GM12892 (cell line): ENCODE measurements around the gene CENPB. TPM values are rescaled to one million over a fixed set of nuclear protein-coding genes. Genes with fewer than 3 reads are reported as not detected.
"Not testable (repeated sequence)": the region's sequence is repeated elsewhere in the genome, so short reads cannot be mapped to it uniquely, and the experiment has no call there.

Experiments used
- DNase-seq: peaks from one replicate; pipeline ENCODE4 v3.0.0; 2011; ENCODE audit not compliant: insufficient read length
- FAIRE-seq: peaks from 2 replicates; lab custom pipeline; 2011; peaks lifted over from hg19 to GRCh38; lab: Jason Lieb, UNC
- POLR2A ChIP-seq: IDR thresholded peaks from 2 replicates; pipeline ENCODE4 v1.6.1; 2011; ENCODE audit warnings: low read depth, low read length, control low read depth
- POLR2AphosphoS5 ChIP-seq: IDR thresholded peaks from 2 replicates; pipeline ENCODE4 v1.6.1; 2011; ENCODE audit warnings: low read depth, low read length, control low read depth
- TAF1 ChIP-seq: IDR thresholded peaks from 2 replicates; pipeline ENCODE4 v1.6.1; 2011; ENCODE audit warnings: low read depth, mild to moderate bottlenecking, control low read depth, low read length, borderline replicate concordance
- polyA plus RNA-seq: library from polyadenylated mRNA; unstranded; fragments of >200 nt; gene quantifications from one replicate; pipeline ENCODE4 v1.2.1, GENCODE V29; 2012; ENCODE audit warnings: missing spikeins, inconsistent platforms; ENCODE audit not compliant: missing spikeins

Gene CENPB, protein sequence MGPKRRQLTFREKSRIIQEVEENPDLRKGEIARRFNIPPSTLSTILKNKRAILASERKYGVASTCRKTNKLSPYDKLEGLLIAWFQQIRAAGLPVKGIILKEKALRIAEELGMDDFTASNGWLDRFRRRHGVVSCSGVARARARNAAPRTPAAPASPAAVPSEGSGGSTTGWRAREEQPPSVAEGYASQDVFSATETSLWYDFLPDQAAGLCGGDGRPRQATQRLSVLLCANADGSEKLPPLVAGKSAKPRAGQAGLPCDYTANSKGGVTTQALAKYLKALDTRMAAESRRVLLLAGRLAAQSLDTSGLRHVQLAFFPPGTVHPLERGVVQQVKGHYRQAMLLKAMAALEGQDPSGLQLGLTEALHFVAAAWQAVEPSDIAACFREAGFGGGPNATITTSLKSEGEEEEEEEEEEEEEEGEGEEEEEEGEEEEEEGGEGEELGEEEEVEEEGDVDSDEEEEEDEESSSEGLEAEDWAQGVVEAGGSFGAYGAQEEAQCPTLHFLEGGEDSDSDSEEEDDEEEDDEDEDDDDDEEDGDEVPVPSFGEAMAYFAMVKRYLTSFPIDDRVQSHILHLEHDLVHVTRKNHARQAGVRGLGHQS
- polyA plus RNA-seq, result 10.4 TPM

- FAIRE-seq (peak; percentile 92), DNase-seq (peak; percentile 95)
- TF ChIP-seq POLR2A (peak; percentile 56; the same call in 1 of the 2 replicates), TAF1 (no peak), POLR2AphosphoS5 (no peak)
Observed at GRCh38 chr20:3786665-3787323, at the start of gene CENPB. CENPB (minus strand) TSS chr20:3786740; CDS start chr20:3786483, 257 bp downstream.

DNA sequence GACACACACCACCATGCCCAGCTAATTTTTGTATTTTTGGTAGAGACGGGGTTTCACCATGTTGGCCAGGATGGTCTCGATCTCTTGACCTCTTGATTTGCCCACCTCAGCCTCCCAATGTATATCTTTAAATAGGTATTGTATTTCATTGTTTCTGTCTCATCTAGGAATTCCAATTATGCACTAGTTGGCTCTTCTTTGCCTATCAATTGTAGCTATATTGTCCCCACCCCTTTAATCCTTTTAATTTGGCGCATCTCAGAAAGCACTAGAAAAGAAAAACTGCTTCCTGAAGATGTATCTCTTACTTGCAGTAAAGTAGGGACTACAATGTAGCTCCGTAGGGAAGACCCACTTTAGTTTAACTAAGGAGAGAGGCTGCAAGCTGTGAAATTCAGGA is 49.6 kb upstream of the CENPB start:
- no peak for TF ChIP-seq POLR2A
- TF ChIP-seq POLR2AphosphoS5, result no peak
- no peak for TF ChIP-seq TAF1
- no peak for DNase-seq
- no peak for FAIRE-seq

DNA sequence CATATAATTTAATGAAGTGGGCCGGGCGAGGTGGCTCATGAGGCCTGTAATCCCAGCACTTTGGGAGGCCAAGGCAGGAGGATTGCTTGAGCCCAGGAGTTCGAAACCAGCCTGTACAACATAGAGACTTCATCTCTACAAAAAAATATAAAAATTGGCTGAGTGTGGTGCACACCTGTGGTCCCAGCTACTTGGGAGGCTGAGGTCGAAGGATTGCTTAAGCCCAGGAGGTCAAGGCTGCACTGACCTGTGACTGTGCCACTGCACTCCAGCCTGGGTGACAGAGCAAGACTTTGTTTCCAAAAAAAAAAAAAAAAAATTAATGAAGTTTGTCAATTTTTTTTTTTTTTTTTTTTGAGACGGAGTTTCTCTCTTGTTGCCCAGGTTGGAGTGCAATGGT is 43.4 kb upstream of the CENPB start:
- not testable (repeated sequence) for FAIRE-seq, DNase-seq

- DNase-seq, result no peak
- no peak for FAIRE-seq
- no peak for TF ChIP-seq TAF1
- no peak for TF ChIP-seq POLR2AphosphoS5
- no peak for TF ChIP-seq POLR2A
Observed at GRCh38 chr20:3828798-3829197, 42.3 kb upstream of the CENPB start.

DNA sequence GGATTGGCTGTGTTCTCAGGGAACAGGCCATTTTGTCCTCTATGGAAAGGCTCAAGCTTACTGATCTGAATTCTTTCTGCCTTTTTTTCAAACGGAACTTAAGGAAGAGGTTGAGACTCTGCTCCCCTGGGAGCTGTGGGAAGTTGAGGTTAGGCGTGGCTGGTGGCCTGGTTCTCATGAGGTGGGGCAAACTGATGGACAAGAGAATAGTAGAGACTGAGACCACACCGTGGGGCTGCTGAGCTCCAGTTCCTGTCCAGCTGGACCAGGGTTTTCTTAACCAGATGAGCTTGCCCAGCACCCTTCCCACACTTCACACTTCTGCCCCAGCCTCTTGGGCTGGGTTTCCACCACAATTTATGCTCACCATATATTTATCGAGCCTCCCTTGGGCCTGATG is 39.9 kb upstream of the CENPB start:
- no peak for DNase-seq
- TF ChIP-seq POLR2AphosphoS5, result no peak
- no peak for TF ChIP-seq POLR2A
- TF ChIP-seq TAF1, result no peak
- no peak for FAIRE-seq

DNA sequence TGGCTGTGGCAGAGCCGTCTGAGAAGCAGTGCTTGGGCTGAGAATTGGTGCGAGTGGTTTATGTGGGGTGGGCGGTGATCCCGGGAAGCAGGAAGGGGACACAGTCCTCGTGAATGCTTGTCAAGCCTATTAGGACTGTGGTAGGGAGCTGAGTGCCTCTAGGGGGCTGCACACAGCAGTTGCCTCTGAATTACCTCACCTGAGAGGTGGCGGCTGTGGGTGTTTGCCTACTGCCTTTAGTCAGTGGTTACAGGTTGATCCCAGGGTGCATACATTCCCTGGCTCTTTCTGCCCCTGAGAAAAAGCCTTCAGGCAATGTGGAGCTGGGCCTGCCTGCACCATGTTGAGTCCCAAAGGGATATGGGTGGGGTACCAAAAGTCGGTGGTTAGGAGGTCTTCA is 39.0 kb upstream of the CENPB start:
- DNase-seq (no peak), FAIRE-seq (no peak)
- TF ChIP-seq POLR2A, result no peak
- no peak for TF ChIP-seq POLR2AphosphoS5
- TF ChIP-seq TAF1, result no peak

GRCh38 chr20:3823881-3824280 is 37.3 kb upstream of the CENPB start:
- FAIRE-seq (no peak), DNase-seq (no peak)
- TF ChIP-seq TAF1 (no peak), POLR2A (no peak), POLR2AphosphoS5 (no peak)

DNA sequence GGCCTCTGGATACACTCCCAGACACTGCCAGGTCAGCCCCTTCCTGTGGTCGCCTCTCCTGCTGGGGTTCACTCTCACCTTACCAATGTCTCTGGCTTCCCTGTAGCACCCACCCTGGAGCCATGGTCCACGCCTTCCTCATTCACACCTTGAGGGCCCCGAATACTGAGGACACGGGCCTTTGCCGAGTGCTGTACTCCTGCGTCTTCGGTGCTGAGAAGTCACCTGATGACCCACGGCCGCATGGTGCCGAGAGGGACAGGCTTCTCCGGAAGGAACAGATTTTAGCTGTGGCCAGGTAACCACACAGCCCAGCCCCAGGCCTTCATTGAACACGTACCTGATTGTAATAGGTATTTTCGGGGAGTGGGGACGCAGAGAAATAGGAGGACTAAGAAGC is 35.5 kb upstream of the CENPB start:
- DNase-seq, result no peak
- no peak for TF ChIP-seq POLR2AphosphoS5
- TF ChIP-seq POLR2A, result no peak
- no peak for TF ChIP-seq TAF1
- FAIRE-seq, result no peak

- DNase-seq (no peak), FAIRE-seq (no peak)
- TF ChIP-seq POLR2AphosphoS5 (no peak), TAF1 (no peak), POLR2A (no peak)
Observed at GRCh38 chr20:3820901-3821727, 34.6 kb upstream of the CENPB start.

- DNase-seq (peak; percentile 89), FAIRE-seq (peak; percentile 93)
- TF ChIP-seq POLR2AphosphoS5 (peak; percentile 95), POLR2A (peak; percentile 90), TAF1 (peak; percentile 6; the same call in 1 of the 2 replicates)
Observed at GRCh38 chr20:3820048-3820900, 33.7 kb upstream of the CENPB start, which contains the start of gene AP5S1. AP5S1 (plus strand) TSS chr20:3820547; CDS start chr20:3822118, 1,571 bp downstream.
